HG03354 (cell line): ENCODE results near the gene USP24.

ENCODE experiments used
- ATAC-seq: cut with Tn5 transposase; IDR thresholded peaks from one replicate; pipeline ENCODE4 v1.9.1; 2021; ENCODE audit warnings: mild to moderate bottlenecking; ENCODE audit not compliant: unreplicated experiment, poor library complexity, severe bottlenecking

USP24 gene

GRCh38 chr1:55215194-55216021 lies at the start of gene USP24:
Gene USP24 (minus strand): TSS chr1:55215364. CDS start chr1:55215113, 251 bp downstream.
- ATAC-seq, result peak; percentile 77

- ATAC-seq, result no peak
These were observed 47.7 kb upstream of the USP24 start for GRCh38 chr1:55262822-55263221.

GRCh38 chr1:55259911-55260609 lies 44.9 kb upstream of the USP24 start:
- ATAC-seq, result peak; percentile 69

- ATAC-seq, result peak; percentile 41
These were observed 42.8 kb upstream of the USP24 start for GRCh38 chr1:55257958-55258357.

- ATAC-seq, result no peak
These were observed 40.7 kb upstream of the USP24 start for GRCh38 chr1:55255901-55256300.

- ATAC-seq, result no peak
These were observed 37.9 kb upstream of the USP24 start for GRCh38 chr1:55252942-55253589.

GRCh38 chr1:55250399-55251075 lies 35.4 kb upstream of the USP24 start:
- no peak for ATAC-seq

- no peak for ATAC-seq
These were observed 34.7 kb upstream of the USP24 start for GRCh38 chr1:55249646-55250398.

- no peak for ATAC-seq
These were observed 31.7 kb upstream of the USP24 start for GRCh38 chr1:55246896-55247295.

- ATAC-seq, result no peak
These were observed 31.2 kb upstream of the USP24 start for GRCh38 chr1:55246331-55246730.

GRCh38 chr1:55245781-55246180 lies 30.6 kb upstream of the USP24 start:
- no peak for ATAC-seq

GRCh38 chr1:55244476-55245099 lies 29.4 kb upstream of the USP24 start:
- no peak for ATAC-seq

GRCh38 chr1:55243655-55244054 lies 28.5 kb upstream of the USP24 start:
- no peak for ATAC-seq

GRCh38 chr1:55239548-55239947 lies 24.4 kb upstream of the USP24 start:
- ATAC-seq, result no peak

GRCh38 chr1:55235722-55236121 lies 20.6 kb upstream of the USP24 start:
- ATAC-seq, result no peak

GRCh38 chr1:55234016-55234415 lies 18.9 kb upstream of the USP24 start:
- no peak for ATAC-seq

- ATAC-seq, result no peak
These were observed 18.1 kb upstream of the USP24 start for GRCh38 chr1:55233145-55233777.

GRCh38 chr1:55232448-55233144 lies 17.4 kb upstream of the USP24 start:
- ATAC-seq, result no peak
